ENCODE results near the gene CBLC. TPM values are rescaled to one million over a fixed set of nuclear protein-coding genes. Genes with fewer than 3 reads are reported as not detected.

Gene CBLC
- polyA plus RNA-seq, 1 of the 3 experiments (the other 2 are of a cell fraction): not detected

DNA sequence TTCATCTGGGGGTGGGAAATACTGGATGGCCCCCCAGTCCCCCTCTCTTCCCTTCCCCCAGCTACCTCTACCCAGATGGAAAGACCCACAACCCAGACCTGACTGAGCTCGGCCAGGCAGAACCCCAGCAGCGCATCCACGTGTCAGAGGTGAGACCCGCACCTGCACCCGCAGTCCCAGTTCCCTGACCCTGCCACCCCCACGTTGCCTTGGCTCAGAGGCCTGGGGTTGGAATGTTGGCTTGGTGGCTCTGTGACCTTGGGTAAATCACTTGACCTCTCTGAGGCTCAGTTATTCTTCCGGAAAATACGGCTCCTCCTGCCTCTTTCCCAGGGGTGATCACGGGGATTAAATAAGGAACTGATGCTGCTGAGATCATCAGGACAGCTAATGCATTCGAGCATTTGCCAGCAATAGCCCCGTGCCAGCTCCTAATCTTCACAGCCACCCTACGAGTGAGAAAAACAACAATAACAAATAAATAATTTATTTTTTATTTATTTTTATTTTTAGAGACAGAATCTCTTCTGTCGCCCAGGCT lies 12.3 kb downstream of the CBLC start:
- no peaks in the 10 kb centered on the region for H3K79me2 ChIP-seq (ENCODE audit: insufficient read depth)
- no peak overlapping the region for H3K9ac ChIP-seq
- no peaks in the 10 kb centered on the region for H3K9me2 ChIP-seq
- DNase-seq: no peak
- H4K20me1 ChIP-seq (ENCODE audit: insufficient read depth): no peaks in the 10 kb centered on the region
- no peak overlapping the region for H3K4me2 ChIP-seq
- no peaks in the 10 kb centered on the region for H3K4me1 ChIP-seq (ENCODE audit: control insufficient read depth in 1 of 2, insufficient read depth in 2 of 2, low read depth in 1 of 2, low read length in 1 of 2)
- no peaks in the 10 kb centered on the region for H3K36me3 ChIP-seq (replicated peaks in 1 of 2; ENCODE audit: control insufficient read depth in 1 of 2, insufficient read depth in 2 of 2, low read length in 1 of 2)
- ChIA-PET CTCF (interaction anchor here (0.9 to 2.7 kb wide), 10 partner anchors 9 to 102 kb away, joined by 3 to 16 read pairs (median 4); partner anchors contain the start of gene NECTIN2), POLR2A (no interaction called here)
- no peak overlapping the region for H3K4me3 ChIP-seq (ENCODE audit: low read depth in 2 of 2, low read length in 1 of 2)
- H3F3A ChIP-seq (replicated peaks; ENCODE audit: insufficient read depth): peaks cover 4% of the 10 kb centered on the region
- no peak overlapping the region for H3K27ac ChIP-seq (ENCODE audit: low read depth in 2 of 2, low read length in 1 of 2)
- WGBS (ENCODE audit: low lambda C conversion rate): 70% methylated on average over 11 of the region's 13 CpGs
- no peaks in the 10 kb centered on the region for H3K9me3 ChIP-seq
- no peak overlapping the region for H2AFZ ChIP-seq (ENCODE audit: low read depth)
- H3K27me3 ChIP-seq (ENCODE audit: insufficient read depth): no peaks in the 10 kb centered on the region
- TF ChIP-seq NRF1 (IDR thresholded peaks at IDR 0.05; ENCODE audit: low read depth, low read length): no peak
- TF ChIP-seq JUND (IDR thresholded peaks at IDR 0.05): no peak

DNA sequence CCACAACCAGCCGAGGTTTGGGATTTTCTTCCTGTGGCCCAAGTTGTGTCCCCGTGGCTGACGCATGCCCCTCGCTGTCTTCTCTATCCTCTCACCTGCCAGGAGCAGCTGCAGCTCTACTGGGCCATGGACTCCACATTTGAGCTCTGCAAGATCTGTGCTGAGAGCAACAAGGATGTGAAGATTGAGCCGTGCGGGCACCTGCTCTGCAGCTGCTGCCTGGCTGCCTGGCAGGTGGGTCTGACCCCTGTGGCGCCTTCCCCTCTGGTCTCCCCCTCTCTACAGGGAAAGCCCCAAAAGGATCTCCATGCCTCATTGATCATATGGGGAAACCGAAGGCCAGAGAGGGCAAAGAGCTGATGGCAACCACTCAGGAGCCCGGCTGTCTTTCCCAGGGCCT lies 14.6 kb downstream of the CBLC start:
- no peaks in the 10 kb centered on the region for H4K20me1 ChIP-seq (ENCODE audit: insufficient read depth)
- H3K9me3 ChIP-seq: no peaks in the 10 kb centered on the region
- H3K27me3 ChIP-seq (ENCODE audit: insufficient read depth): no peaks in the 10 kb centered on the region
- no peak overlapping the region for H3K27ac ChIP-seq (ENCODE audit: low read depth in 2 of 2, low read length in 1 of 2)
- POLR2A ChIA-PET: no interaction called here
- H3K4me2 ChIP-seq: no peak overlapping the region
- WGBS (ENCODE audit: low lambda C conversion rate): 54% methylated on average over 6 of the region's 9 CpGs
- TF ChIP-seq TAF1 (IDR thresholded peaks at IDR 0.05; ENCODE audit: borderline replicate concordance, low read depth, low read length) (no peak), IRF3 (IDR thresholded peaks at IDR 0.05; ENCODE audit: low read depth, low read length) (no peak), EP300 (IDR thresholded peaks at IDR 0.05; ENCODE audit: borderline replicate concordance in 1 of 2, low read depth in 1 of 2, low read length in 1 of 2) (no peak), GATA2 (CRISPR knock-in tag; IDR thresholded peaks at IDR 0.05) (no peak), SMC3 (IDR thresholded peaks at IDR 0.05; ENCODE audit: low read depth, low read length) (no peak)
- no peaks in the 10 kb centered on the region; a peak in 1 of 4 replicates for H3K4me1 ChIP-seq (ENCODE audit: control insufficient read depth in 1 of 2, insufficient read depth in 2 of 2, low read depth in 1 of 2, low read length in 1 of 2)
- no peak overlapping the region for H3K9ac ChIP-seq
- DNase-seq: no peak
- CTCF ChIA-PET: interaction anchor here (1.1 to 4.8 kb wide), 4 partner anchors 9 to 68 kb away, joined by 4 to 24 read pairs (median 18); no protein-coding TSS in a partner anchor
- no peak overlapping the region for H2AFZ ChIP-seq (ENCODE audit: low read depth)
- peaks cover 4% of the 10 kb centered on the region for H3F3A ChIP-seq (replicated peaks; ENCODE audit: insufficient read depth)
- H3K36me3 ChIP-seq (replicated peaks in 1 of 2; ENCODE audit: control insufficient read depth in 1 of 2, insufficient read depth in 2 of 2, low read length in 1 of 2): no peaks in the 10 kb centered on the region
- no peaks in the 10 kb centered on the region for H3K79me2 ChIP-seq (ENCODE audit: insufficient read depth)
- no peak overlapping the region for H3K4me3 ChIP-seq (ENCODE audit: low read depth in 2 of 2, low read length in 1 of 2)
- H3K9me2 ChIP-seq: no peaks in the 10 kb centered on the region

DNA sequence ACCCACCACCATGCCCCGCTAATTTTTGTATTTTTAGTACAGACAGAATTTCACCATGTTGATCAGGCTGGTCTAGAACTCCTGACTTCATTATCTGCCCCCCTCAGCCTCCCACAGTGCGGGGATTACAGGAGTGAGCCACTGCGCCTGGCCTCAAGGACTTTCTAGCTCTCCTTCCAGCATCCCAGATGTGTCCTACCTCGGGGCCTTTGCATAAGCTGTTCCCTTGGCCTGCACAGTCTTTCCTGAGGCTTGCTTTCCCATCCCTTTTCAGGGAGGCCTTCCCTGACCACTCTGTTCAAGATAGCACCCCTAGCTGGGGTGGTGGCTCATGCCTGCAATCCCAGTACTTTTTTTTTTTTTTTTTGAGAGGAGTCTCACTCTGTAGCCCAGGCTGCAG lies 16.9 kb downstream of the CBLC start:
- no peak overlapping the region for H3K27ac ChIP-seq (ENCODE audit: low read depth in 2 of 2, low read length in 1 of 2)
- TF ChIP-seq RCOR1 (IDR thresholded peaks at IDR 0.05; ENCODE audit: low read length) (no peak), EP300 (IDR thresholded peaks at IDR 0.05; ENCODE audit: borderline replicate concordance in 1 of 2, low read depth in 1 of 2, low read length in 1 of 2) (no peak), TEAD4 (IDR thresholded peaks at IDR 0.05; ENCODE audit: borderline replicate concordance, insufficient read depth) (no peak), RXRA (IDR thresholded peaks at IDR 0.05; ENCODE audit: borderline replicate concordance, low read depth) (no peak), MEF2A (IDR thresholded peaks at IDR 0.05; ENCODE audit: borderline replicate concordance, low read depth) (no peak), CHD2 (IDR thresholded peaks at IDR 0.05; ENCODE audit: low read length, partially characterized antibody) (no peak), GATA2 (CRISPR knock-in tag; IDR thresholded peaks at IDR 0.05) (no peak)
- TF ChIP-seq, protein P1, sequence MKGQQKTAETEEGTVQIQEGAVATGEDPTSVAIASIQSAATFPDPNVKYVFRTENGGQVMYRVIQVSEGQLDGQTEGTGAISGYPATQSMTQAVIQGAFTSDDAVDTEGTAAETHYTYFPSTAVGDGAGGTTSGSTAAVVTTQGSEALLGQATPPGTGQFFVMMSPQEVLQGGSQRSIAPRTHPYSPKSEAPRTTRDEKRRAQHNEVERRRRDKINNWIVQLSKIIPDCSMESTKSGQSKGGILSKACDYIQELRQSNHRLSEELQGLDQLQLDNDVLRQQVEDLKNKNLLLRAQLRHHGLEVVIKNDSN (IDR thresholded peaks at IDR 0.05; ENCODE audit: borderline replicate concordance, low read depth): no peak
- TF ChIP-seq, protein P2, sequence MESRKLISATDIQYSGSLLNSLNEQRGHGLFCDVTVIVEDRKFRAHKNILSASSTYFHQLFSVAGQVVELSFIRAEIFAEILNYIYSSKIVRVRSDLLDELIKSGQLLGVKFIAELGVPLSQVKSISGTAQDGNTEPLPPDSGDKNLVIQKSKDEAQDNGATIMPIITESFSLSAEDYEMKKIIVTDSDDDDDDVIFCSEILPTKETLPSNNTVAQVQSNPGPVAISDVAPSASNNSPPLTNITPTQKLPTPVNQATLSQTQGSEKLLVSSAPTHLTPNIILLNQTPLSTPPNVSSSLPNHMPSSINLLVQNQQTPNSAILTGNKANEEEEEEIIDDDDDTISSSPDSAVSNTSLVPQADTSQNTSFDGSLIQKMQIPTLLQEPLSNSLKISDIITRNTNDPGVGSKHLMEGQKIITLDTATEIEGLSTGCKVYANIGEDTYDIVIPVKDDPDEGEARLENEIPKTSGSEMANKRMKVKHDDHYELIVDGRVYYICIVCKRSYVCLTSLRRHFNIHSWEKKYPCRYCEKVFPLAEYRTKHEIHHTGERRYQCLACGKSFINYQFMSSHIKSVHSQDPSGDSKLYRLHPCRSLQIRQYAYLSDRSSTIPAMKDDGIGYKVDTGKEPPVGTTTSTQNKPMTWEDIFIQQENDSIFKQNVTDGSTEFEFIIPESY (IDR thresholded peaks at IDR 0.05; ENCODE audit: borderline replicate concordance, low read depth): no peak
- H3K79me2 ChIP-seq (ENCODE audit: insufficient read depth): no peaks in the 10 kb centered on the region
- no peak overlapping the region for H3K4me3 ChIP-seq (ENCODE audit: low read depth in 2 of 2, low read length in 1 of 2)
- no peak for DNase-seq
- ChIA-PET POLR2A (no interaction called here), CTCF (interaction anchor here (0.9 to 4.8 kb wide), 7 partner anchors 10 to 71 kb away, joined by 3 to 22 read pairs (median 7); partner anchors contain the start of gene BCAM)
- no peak overlapping the region for H3K4me2 ChIP-seq
- H3K9ac ChIP-seq: no peak overlapping the region
- H2AFZ ChIP-seq (ENCODE audit: low read depth): no peak overlapping the region
- no peaks in the 10 kb centered on the region for H3K27me3 ChIP-seq (ENCODE audit: insufficient read depth)
- H3K36me3 ChIP-seq (replicated peaks in 1 of 2; ENCODE audit: control insufficient read depth in 1 of 2, insufficient read depth in 2 of 2, low read length in 1 of 2): no peaks in the 10 kb centered on the region
- 73% methylated on average over 4 of the region's 4 CpGs for WGBS (ENCODE audit: low lambda C conversion rate)
- no peaks in the 10 kb centered on the region; a peak in 1 of 4 replicates for H3K4me1 ChIP-seq (ENCODE audit: control insufficient read depth in 1 of 2, insufficient read depth in 2 of 2, low read depth in 1 of 2, low read length in 1 of 2)
- H3K9me2 ChIP-seq: no peaks in the 10 kb centered on the region
- no peaks in the 10 kb centered on the region for H4K20me1 ChIP-seq (ENCODE audit: insufficient read depth)
- no peaks in the 10 kb centered on the region for H3F3A ChIP-seq (replicated peaks; ENCODE audit: insufficient read depth)
- H3K9me3 ChIP-seq: no peaks in the 10 kb centered on the region

Data from SK-N-SH (cell line).